ENCODE data around the gene SYMPK.

- TF ChIP-seq CTCF (IDR thresholded peaks at IDR 0.05; ENCODE audit: low read depth, low read length, poor library complexity, severe bottlenecking) (no peak), EZH2phosphoT487 (IDR thresholded peaks at IDR 0.05; ENCODE audit: borderline replicate concordance, low read length) (no peak)
Measured at GRCh38 chr19:45816236-45817009, 46.5 kb downstream of the SYMPK start.

Data from DOHH2 (cell line).